Glutamatergic neuron (in vitro differentiated cells): ENCODE measurements around the gene AMMECR1. TPM values are rescaled to one million over a fixed set of nuclear protein-coding genes. Genes with fewer than 3 reads are reported as not detected.

Source experiments
- DNase-seq: peaks from one replicate; pipeline ENCODE4 v3.0.0; 2022
- H3K27ac Mint-ChIP-seq: one replicate; pipeline ENCODE4 v1.8.0; 2020; ENCODE audit warnings: mild to moderate bottlenecking, mixed read lengths, inconsistent platforms; ENCODE audit not compliant: unreplicated experiment
- H3K27me3 Mint-ChIP-seq: one replicate; pipeline ENCODE4 v1.8.0; 2020; ENCODE audit warnings: mild to moderate bottlenecking, moderate library complexity, mixed read lengths, inconsistent platforms; ENCODE audit not compliant: unreplicated experiment
- H3K36me3 Mint-ChIP-seq: one replicate; pipeline ENCODE4 v1.8.0; 2020; ENCODE audit warnings: mild to moderate bottlenecking, mixed read lengths, inconsistent platforms; ENCODE audit not compliant: unreplicated experiment
- H3K4me1 Mint-ChIP-seq: one replicate; pipeline ENCODE4 v1.8.0; 2020; ENCODE audit warnings: mild to moderate bottlenecking, low read depth, mixed read lengths, inconsistent platforms; ENCODE audit not compliant: unreplicated experiment
- H3K4me3 Mint-ChIP-seq: one replicate; pipeline ENCODE4 v1.8.0; 2020; ENCODE audit warnings: mild to moderate bottlenecking, mixed read lengths, inconsistent platforms; ENCODE audit not compliant: unreplicated experiment
- H3K9me3 Mint-ChIP-seq: one replicate; pipeline ENCODE4 v1.8.0; 2020; ENCODE audit warnings: mild to moderate bottlenecking, moderate library complexity, mixed read lengths, inconsistent platforms; ENCODE audit not compliant: unreplicated experiment
- CTCF ChIP-seq: fragments of 200-600 bp; sonication (generic); IDR thresholded peaks from one replicate; pipeline ENCODE4 v1.5.0; 2021; ENCODE audit not compliant: partially characterized antibody, unreplicated experiment
- total RNA-seq: library from RNA; stranded (reverse); fragmentation: NEBNext Ultra II Directional; extraction: Animal tissue kit (Norgen Biotek cat#: 25700); gene quantifications from one replicate; pipeline ENCODE4 v1.2.1, GENCODE V29; 2021; ENCODE audit not compliant: unreplicated experiment

AMMECR1 gene
- total RNA-seq, 1 donor from 2014 or later = 2.3 TPM

GRCh38 chrX:110175146-110175545, 142.7 kb downstream of the AMMECR1 start:
- no peak for TF ChIP-seq CTCF
- Mint-ChIP-seq H3K4me3 (no peak overlapping the region), H3K27me3 (peaks cover 4% of the 10 kb centered on the region), H3K27ac (no peak overlapping the region), H3K4me1 (no peaks in the 10 kb centered on the region), H3K9me3 (no peaks in the 10 kb centered on the region), H3K36me3 (peaks cover 7% of the 10 kb centered on the region)
- no peak for DNase-seq

DNA sequence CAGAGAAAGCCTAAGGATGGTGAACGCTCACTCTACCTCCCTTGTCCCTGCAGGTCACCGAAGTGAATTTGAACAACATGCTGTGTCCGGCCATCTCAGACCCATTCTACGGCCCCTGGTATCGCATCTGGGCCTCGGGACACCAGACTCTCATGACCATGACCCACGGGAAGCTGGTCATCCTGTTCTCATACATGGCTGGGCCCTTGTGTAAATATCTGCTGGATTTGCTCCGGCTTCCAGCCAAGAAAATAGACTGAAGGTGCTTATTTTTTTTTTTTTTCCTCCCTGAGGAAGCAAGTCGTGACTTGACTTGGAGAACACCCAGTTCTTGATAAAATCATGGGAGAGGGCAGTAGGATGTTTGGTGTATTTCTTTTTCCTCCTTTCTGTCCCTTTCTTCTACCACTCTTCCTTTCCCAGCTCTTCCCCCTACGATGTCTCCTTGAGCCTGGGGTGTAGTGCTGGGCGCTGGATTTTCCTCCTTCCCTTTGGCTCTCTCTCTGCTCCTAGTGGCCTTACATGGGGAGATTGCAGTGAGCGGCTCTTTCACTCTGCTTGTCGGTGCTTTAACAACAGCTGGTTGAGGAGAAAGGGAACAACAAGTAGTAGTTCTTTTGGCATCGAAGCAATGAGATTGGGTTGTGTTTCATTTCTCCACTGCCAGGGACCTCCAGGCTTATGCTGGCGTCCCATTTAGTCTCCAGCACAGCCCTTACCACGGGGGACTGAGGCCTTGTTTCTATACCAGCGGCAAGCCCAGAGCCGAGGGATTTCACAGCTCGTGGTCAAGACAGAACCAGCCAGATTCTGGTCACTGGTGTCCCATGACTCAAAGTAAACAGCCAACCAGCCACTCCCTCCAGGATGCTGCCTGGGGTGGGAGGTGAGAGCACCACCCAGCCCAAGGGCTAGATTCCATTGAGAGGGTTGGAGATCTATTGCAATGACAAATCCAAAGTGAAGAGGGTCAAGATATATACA, 144.4 kb downstream of the AMMECR1 start:
- no peaks in the 10 kb centered on the region for H3K4me1 Mint-ChIP-seq
- H3K27ac Mint-ChIP-seq = no peak overlapping the region
- DNase-seq = no peak
- H3K36me3 Mint-ChIP-seq = peaks cover 7% of the 10 kb centered on the region
- H3K27me3 Mint-ChIP-seq = peaks cover 4% of the 10 kb centered on the region
- no peak for TF ChIP-seq CTCF
- no peak overlapping the region for H3K4me3 Mint-ChIP-seq
- H3K9me3 Mint-ChIP-seq = no peaks in the 10 kb centered on the region

DNA sequence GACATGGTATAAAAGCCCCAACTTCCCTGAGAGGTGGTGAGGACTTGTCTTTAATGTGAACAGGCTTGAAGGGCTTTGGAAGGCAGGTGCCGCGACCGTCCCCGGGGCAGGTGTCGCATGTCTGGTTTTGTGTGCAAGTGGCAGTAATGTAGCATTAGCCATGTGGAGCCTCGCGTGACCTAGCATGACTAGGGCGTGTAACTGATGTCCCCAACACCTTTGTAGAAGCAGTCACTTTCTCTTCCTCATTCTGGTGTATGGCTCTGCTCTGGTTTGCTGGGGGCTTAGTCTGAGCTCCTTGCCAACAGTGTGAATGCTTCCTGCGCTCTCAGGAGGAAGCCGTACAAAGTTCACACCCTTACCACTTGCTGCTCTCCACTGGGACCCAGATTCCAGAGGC, 145.7 kb downstream of the AMMECR1 start:
- Mint-ChIP-seq H3K27me3 (peaks cover 4% of the 10 kb centered on the region), H3K36me3 (peaks cover 7% of the 10 kb centered on the region), H3K27ac (no peak overlapping the region), H3K4me1 (no peaks in the 10 kb centered on the region), H3K9me3 (no peaks in the 10 kb centered on the region), H3K4me3 (no peak overlapping the region)
- no peak for TF ChIP-seq CTCF
- DNase-seq = no peak

DNA sequence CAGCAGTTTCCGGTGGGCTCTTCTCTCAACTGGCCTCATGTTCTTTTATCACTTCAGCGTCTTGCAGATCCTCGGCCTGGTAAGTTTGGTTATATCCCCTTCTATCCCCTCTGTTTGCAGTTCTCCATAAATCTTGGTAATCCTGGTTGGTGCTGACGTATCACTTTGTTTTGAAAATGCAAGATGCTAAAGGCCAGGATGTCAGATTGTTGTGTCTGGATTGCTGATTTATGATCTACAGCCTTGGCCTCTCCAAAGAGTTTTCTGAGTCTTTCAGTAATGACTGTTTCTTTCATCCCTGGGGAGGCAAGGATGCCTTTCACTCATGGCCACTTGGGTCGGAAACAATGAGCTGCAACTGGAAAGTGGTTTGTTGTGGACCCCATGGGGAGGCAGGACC, 146.4 kb downstream of the AMMECR1 start:
- Mint-ChIP-seq H3K27ac (no peak overlapping the region), H3K4me1 (no peaks in the 10 kb centered on the region), H3K9me3 (no peaks in the 10 kb centered on the region), H3K36me3 (peaks cover 7% of the 10 kb centered on the region), H3K4me3 (no peak overlapping the region), H3K27me3 (peaks cover 2% of the 10 kb centered on the region)
- TF ChIP-seq CTCF = no peak
- DNase-seq = no peak

DNA sequence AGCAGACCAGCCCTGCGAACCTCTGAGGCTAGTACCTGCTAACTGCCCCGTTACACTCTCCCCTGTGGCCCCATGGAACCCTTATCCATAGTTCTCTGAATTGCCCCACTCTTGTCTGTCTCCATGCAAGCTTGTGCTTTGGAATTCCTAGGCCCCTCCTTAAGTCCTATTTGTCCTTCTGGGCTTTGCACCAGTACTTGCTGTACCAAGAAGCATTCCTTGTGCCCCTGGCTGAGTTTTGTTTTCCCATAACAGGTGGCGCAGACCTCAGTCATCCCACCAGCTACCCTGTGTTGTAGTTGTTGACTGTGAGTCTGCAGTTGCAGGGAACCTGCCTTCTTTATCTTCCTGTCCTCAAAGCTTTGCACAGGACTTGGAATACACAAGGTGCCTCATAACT, 147.9 kb downstream of the AMMECR1 start:
- DNase-seq = no peak
- H3K4me3 Mint-ChIP-seq = no peak overlapping the region
- no peaks in the 10 kb centered on the region for H3K9me3 Mint-ChIP-seq
- H3K27me3 Mint-ChIP-seq = no peaks in the 10 kb centered on the region
- H3K27ac Mint-ChIP-seq = no peak overlapping the region
- no peak for TF ChIP-seq CTCF
- H3K4me1 Mint-ChIP-seq = no peaks in the 10 kb centered on the region
- H3K36me3 Mint-ChIP-seq = peaks cover 7% of the 10 kb centered on the region
